Activated naive CD4-positive, alpha-beta T cell treated with anti-CD3 and anti-CD28 coated beads, Interleukin-2, amount 50 U/mL, for 24 hours (primary cell): ENCODE results near the gene IFI30.

Experiments
- H3K27ac Mint-ChIP-seq: one replicate; pipeline ENCODE4 v1.8.0; 2021; ENCODE audit warnings: mild to moderate bottlenecking, mixed read lengths
- H3K27me3 Mint-ChIP-seq: one replicate; pipeline ENCODE4 v1.8.0; 2021; ENCODE audit warnings: mixed read lengths
- H3K36me3 Mint-ChIP-seq: one replicate; pipeline ENCODE4 v1.8.0; 2021; ENCODE audit warnings: mixed read lengths
- H3K4me1 Mint-ChIP-seq: one replicate; pipeline ENCODE4 v1.8.0; 2021; ENCODE audit warnings: mixed read lengths
- H3K4me3 Mint-ChIP-seq: one replicate; pipeline ENCODE4 v1.8.0; 2021; ENCODE audit warnings: mild to moderate bottlenecking, mixed read lengths
- H3K9me3 Mint-ChIP-seq: one replicate; pipeline ENCODE4 v1.8.0; 2021; ENCODE audit warnings: mixed read lengths

Gene IFI30

GRCh38 chr19:18173572-18174288 is at the start of gene IFI30:
Gene IFI30, plus strand, starts transcription at chr19:18173813. Its CDS starts 29 bp downstream, at chr19:18173842.
- Mint-ChIP-seq H3K27me3 (no peaks in the 10 kb centered on the region), H3K9me3 (no peaks in the 10 kb centered on the region), H3K27ac (peak within 1 kb of the TSS; percentile 79), H3K4me1 (peaks cover 5% of the 10 kb centered on the region), H3K4me3 (peak within 1 kb of the TSS; percentile 85), H3K36me3 (no peaks in the 10 kb centered on the region)

GRCh38 chr19:18123819-18124218 is 49.8 kb upstream of the IFI30 start:
- peaks cover 3% of the 10 kb centered on the region for H3K36me3 Mint-ChIP-seq
- H3K4me3 Mint-ChIP-seq, result no peak overlapping the region
- no peak overlapping the region for H3K27ac Mint-ChIP-seq
- no peaks in the 10 kb centered on the region for H3K27me3 Mint-ChIP-seq
- H3K9me3 Mint-ChIP-seq, result no peaks in the 10 kb centered on the region
- H3K4me1 Mint-ChIP-seq, result peaks cover 17% of the 10 kb centered on the region

GRCh38 chr19:18126097-18126496 is 47.5 kb upstream of the IFI30 start:
- Mint-ChIP-seq H3K4me3 (no peak overlapping the region), H3K36me3 (peaks cover 2% of the 10 kb centered on the region), H3K9me3 (no peaks in the 10 kb centered on the region), H3K27me3 (no peaks in the 10 kb centered on the region), H3K27ac (no peak overlapping the region), H3K4me1 (no peaks in the 10 kb centered on the region)

GRCh38 chr19:18128044-18128443 is 45.6 kb upstream of the IFI30 start:
- Mint-ChIP-seq H3K4me3 (no peak overlapping the region), H3K9me3 (no peaks in the 10 kb centered on the region), H3K36me3 (peaks cover 5% of the 10 kb centered on the region), H3K27me3 (no peaks in the 10 kb centered on the region), H3K4me1 (no peaks in the 10 kb centered on the region), H3K27ac (no peak overlapping the region)

GRCh38 chr19:18128805-18129204 is 44.8 kb upstream of the IFI30 start:
- no peak overlapping the region for H3K27ac Mint-ChIP-seq
- no peaks in the 10 kb centered on the region for H3K9me3 Mint-ChIP-seq
- no peaks in the 10 kb centered on the region for H3K4me1 Mint-ChIP-seq
- no peaks in the 10 kb centered on the region for H3K27me3 Mint-ChIP-seq
- H3K36me3 Mint-ChIP-seq, result peaks cover 5% of the 10 kb centered on the region
- no peak overlapping the region for H3K4me3 Mint-ChIP-seq

GRCh38 chr19:18130523-18131242 is 42.9 kb upstream of the IFI30 start:
- no peaks in the 10 kb centered on the region for H3K9me3 Mint-ChIP-seq
- H3K4me3 Mint-ChIP-seq, result no peak overlapping the region
- no peaks in the 10 kb centered on the region for H3K4me1 Mint-ChIP-seq
- peaks cover 7% of the 10 kb centered on the region for H3K36me3 Mint-ChIP-seq
- H3K27ac Mint-ChIP-seq, result no peak overlapping the region
- H3K27me3 Mint-ChIP-seq, result no peaks in the 10 kb centered on the region

GRCh38 chr19:18131841-18132596 is 41.6 kb upstream of the IFI30 start:
- no peak overlapping the region for H3K4me3 Mint-ChIP-seq
- H3K9me3 Mint-ChIP-seq, result no peaks in the 10 kb centered on the region
- no peaks in the 10 kb centered on the region for H3K27me3 Mint-ChIP-seq
- no peaks in the 10 kb centered on the region for H3K4me1 Mint-ChIP-seq
- peaks cover 7% of the 10 kb centered on the region for H3K36me3 Mint-ChIP-seq
- no peak overlapping the region for H3K27ac Mint-ChIP-seq

- Mint-ChIP-seq H3K4me3 (no peak overlapping the region), H3K4me1 (no peaks in the 10 kb centered on the region), H3K27ac (no peak overlapping the region), H3K9me3 (no peaks in the 10 kb centered on the region), H3K36me3 (peaks cover 13% of the 10 kb centered on the region), H3K27me3 (no peaks in the 10 kb centered on the region)
Observed at GRCh38 chr19:18135712-18136584, 37.7 kb upstream of the IFI30 start.

- H3K36me3 Mint-ChIP-seq, result peaks cover 13% of the 10 kb centered on the region
- H3K4me1 Mint-ChIP-seq, result no peaks in the 10 kb centered on the region
- no peaks in the 10 kb centered on the region for H3K27me3 Mint-ChIP-seq
- no peak overlapping the region for H3K4me3 Mint-ChIP-seq
- H3K9me3 Mint-ChIP-seq, result no peaks in the 10 kb centered on the region
- H3K27ac Mint-ChIP-seq, result no peak overlapping the region
Observed at GRCh38 chr19:18137242-18137641, 36.4 kb upstream of the IFI30 start.

GRCh38 chr19:18137657-18138339 is 35.8 kb upstream of the IFI30 start:
- Mint-ChIP-seq H3K4me3 (no peak overlapping the region), H3K9me3 (no peaks in the 10 kb centered on the region), H3K4me1 (no peaks in the 10 kb centered on the region), H3K27me3 (no peaks in the 10 kb centered on the region), H3K27ac (no peak overlapping the region), H3K36me3 (peaks cover 12% of the 10 kb centered on the region)

- Mint-ChIP-seq H3K9me3 (no peaks in the 10 kb centered on the region), H3K27me3 (no peaks in the 10 kb centered on the region), H3K4me1 (no peaks in the 10 kb centered on the region), H3K4me3 (no peak overlapping the region), H3K36me3 (peaks cover 12% of the 10 kb centered on the region), H3K27ac (peak overlapping the region; percentile 55)
Observed at GRCh38 chr19:18140473-18140872, 33.1 kb upstream of the IFI30 start.

- Mint-ChIP-seq H3K27ac (no peak overlapping the region), H3K4me3 (no peak overlapping the region), H3K9me3 (no peaks in the 10 kb centered on the region), H3K27me3 (no peaks in the 10 kb centered on the region), H3K4me1 (no peaks in the 10 kb centered on the region), H3K36me3 (peaks cover 12% of the 10 kb centered on the region)
Observed at GRCh38 chr19:18141031-18141430, 32.6 kb upstream of the IFI30 start.

GRCh38 chr19:18143902-18144301 is 29.7 kb upstream of the IFI30 start:
- no peaks in the 10 kb centered on the region for H3K9me3 Mint-ChIP-seq
- H3K36me3 Mint-ChIP-seq, result peaks cover 15% of the 10 kb centered on the region
- H3K4me1 Mint-ChIP-seq, result no peaks in the 10 kb centered on the region
- no peak overlapping the region for H3K4me3 Mint-ChIP-seq
- H3K27ac Mint-ChIP-seq, result no peak overlapping the region
- H3K27me3 Mint-ChIP-seq, result no peaks in the 10 kb centered on the region

- H3K4me1 Mint-ChIP-seq, result no peaks in the 10 kb centered on the region
- H3K9me3 Mint-ChIP-seq, result no peaks in the 10 kb centered on the region
- H3K27me3 Mint-ChIP-seq, result no peaks in the 10 kb centered on the region
- H3K36me3 Mint-ChIP-seq, result peaks cover 12% of the 10 kb centered on the region
- no peak overlapping the region for H3K27ac Mint-ChIP-seq
- no peak overlapping the region for H3K4me3 Mint-ChIP-seq
Observed at GRCh38 chr19:18144361-18144760, 29.3 kb upstream of the IFI30 start.

- Mint-ChIP-seq H3K36me3 (peaks cover 12% of the 10 kb centered on the region), H3K27ac (no peak overlapping the region), H3K4me3 (no peak overlapping the region), H3K9me3 (no peaks in the 10 kb centered on the region), H3K27me3 (no peaks in the 10 kb centered on the region), H3K4me1 (no peaks in the 10 kb centered on the region)
Observed at GRCh38 chr19:18144906-18145305, 28.7 kb upstream of the IFI30 start.
